Brain microvascular endothelial cell (primary cell): Measurements from ENCODE around the gene TSEN15.

Source experiments
- DNase-seq: peaks from one replicate; pipeline ENCODE4 v3.0.0-alpha.2; 2020
- H3K27ac ChIP-seq: fragments of 250-450 bp; sonication (Bioruptor Pico); 2 replicates; pipeline ENCODE4 v1.5.1; 2020; ENCODE audit warnings: mild to moderate bottlenecking, moderate library complexity
- H3K27me3 ChIP-seq: fragments of 250-450 bp; sonication (Bioruptor Pico); replicated peaks from 2 replicates; pipeline ENCODE4 v1.5.1; 2020; ENCODE audit warnings: mild to moderate bottlenecking
- H3K36me3 ChIP-seq: fragments of 250-450 bp; sonication (Bioruptor Pico); replicated peaks from 2 replicates; pipeline ENCODE4 v1.5.1; 2020; ENCODE audit warnings: mild to moderate bottlenecking
- H3K4me3 ChIP-seq: 2 replicates; pipeline ENCODE4 v1.5.1; 2011; ENCODE audit warnings: low read depth, mild to moderate bottlenecking, control low read depth, low read length, moderate library complexity
- CTCF ChIP-seq: IDR thresholded peaks from 2 replicates; pipeline ENCODE4 v1.5.1; 2011; ENCODE audit warnings: low read depth, mild to moderate bottlenecking, moderate library complexity, low read length, control low read depth, inconsistent platforms; ENCODE audit errors: missing control alignments
- in situ Hi-C: cut with HindIII; loops from 2 replicates; pipeline ENCODE4 v1.10.0; 2017; ENCODE audit warnings: low sequenced_read_pairs, low pct_ligation_motif_present

Gene TSEN15

DNA sequence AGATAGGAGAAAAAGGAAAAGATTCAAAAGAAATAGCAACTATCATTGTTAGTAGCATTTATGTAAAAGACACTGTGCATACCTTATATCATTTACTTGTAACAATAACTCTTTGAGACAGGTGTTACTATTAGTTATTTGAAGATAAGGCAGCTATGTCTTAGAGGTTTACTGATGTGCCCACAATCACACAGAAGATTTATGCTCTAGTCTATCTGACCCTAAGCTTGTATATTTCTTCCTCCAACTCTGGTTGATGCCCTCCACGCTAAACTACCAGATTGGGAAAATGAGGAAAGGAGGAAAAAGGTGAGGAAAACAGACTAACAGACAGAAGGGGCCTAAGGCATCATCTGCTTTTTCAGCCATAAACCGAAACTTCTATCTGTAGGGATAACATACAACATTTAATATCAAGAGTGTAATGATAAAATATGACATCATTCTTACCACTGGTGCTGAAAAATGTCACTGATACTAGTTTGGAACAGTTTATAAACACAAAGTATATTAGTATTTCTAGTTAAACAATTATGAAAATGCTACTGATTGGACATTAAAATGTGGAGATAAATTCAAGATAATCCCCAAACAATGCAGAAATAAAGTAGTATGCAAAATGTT is 19.1 kb upstream of the TSEN15 start:
- TF ChIP-seq CTCF, result no peak
- Histone ChIP-seq H3K27me3 (no peaks in the 10 kb centered on the region), H3K36me3 (no peaks in the 10 kb centered on the region), H3K4me3 (no peak overlapping the region), H3K27ac (no peak overlapping the region)
- in situ Hi-C loops, result no loop called here
- no peak for DNase-seq

GRCh38 chr1:184032930-184033418 is 18.6 kb upstream of the TSEN15 start:
- H3K4me3 ChIP-seq, result no peak overlapping the region
- no peaks in the 10 kb centered on the region for H3K27me3 ChIP-seq
- H3K27ac ChIP-seq, result no peak overlapping the region
- no peak for TF ChIP-seq CTCF
- in situ Hi-C loops, result no loop called here
- no peaks in the 10 kb centered on the region for H3K36me3 ChIP-seq
- DNase-seq, result no peak

GRCh38 chr1:184033711-184034167 is 17.8 kb upstream of the TSEN15 start:
- H3K4me3 ChIP-seq, result no peak overlapping the region
- H3K36me3 ChIP-seq, result no peaks in the 10 kb centered on the region
- in situ Hi-C loops, result no loop called here
- DNase-seq, result peak; percentile 12
- TF ChIP-seq CTCF, result no peak
- H3K27ac ChIP-seq, result no peak overlapping the region
- H3K27me3 ChIP-seq, result no peaks in the 10 kb centered on the region

- H3K4me3 ChIP-seq, result no peak overlapping the region
- H3K27me3 ChIP-seq, result no peaks in the 10 kb centered on the region
- in situ Hi-C loops, result no loop called here
- no peaks in the 10 kb centered on the region for H3K36me3 ChIP-seq
- H3K27ac ChIP-seq, result no peak overlapping the region
- no peak for DNase-seq
- TF ChIP-seq CTCF, result no peak
Measured at GRCh38 chr1:184034761-184035379, 16.7 kb upstream of the TSEN15 start.

- H3K36me3 ChIP-seq, result no peaks in the 10 kb centered on the region
- H3K4me3 ChIP-seq, result peak overlapping the region; percentile 62
- no peak for TF ChIP-seq CTCF
- H3K27me3 ChIP-seq, result no peaks in the 10 kb centered on the region
- no peak overlapping the region for H3K27ac ChIP-seq
- in situ Hi-C loops, result no loop called here
- DNase-seq, result no peak
Measured at GRCh38 chr1:184035719-184036516, 15.6 kb upstream of the TSEN15 start.
